Measurements from ENCODE around the gene COPB2. TPM values are rescaled to one million over a fixed set of nuclear protein-coding genes. Genes with fewer than 3 reads are reported as not detected.

Gene COPB2
- total and polyA plus RNA-seq, 2 donors (not counting 3 experiments of a cell fraction or from before 2014, with no cell fraction given), result 72.1 to 146 TPM

DNA sequence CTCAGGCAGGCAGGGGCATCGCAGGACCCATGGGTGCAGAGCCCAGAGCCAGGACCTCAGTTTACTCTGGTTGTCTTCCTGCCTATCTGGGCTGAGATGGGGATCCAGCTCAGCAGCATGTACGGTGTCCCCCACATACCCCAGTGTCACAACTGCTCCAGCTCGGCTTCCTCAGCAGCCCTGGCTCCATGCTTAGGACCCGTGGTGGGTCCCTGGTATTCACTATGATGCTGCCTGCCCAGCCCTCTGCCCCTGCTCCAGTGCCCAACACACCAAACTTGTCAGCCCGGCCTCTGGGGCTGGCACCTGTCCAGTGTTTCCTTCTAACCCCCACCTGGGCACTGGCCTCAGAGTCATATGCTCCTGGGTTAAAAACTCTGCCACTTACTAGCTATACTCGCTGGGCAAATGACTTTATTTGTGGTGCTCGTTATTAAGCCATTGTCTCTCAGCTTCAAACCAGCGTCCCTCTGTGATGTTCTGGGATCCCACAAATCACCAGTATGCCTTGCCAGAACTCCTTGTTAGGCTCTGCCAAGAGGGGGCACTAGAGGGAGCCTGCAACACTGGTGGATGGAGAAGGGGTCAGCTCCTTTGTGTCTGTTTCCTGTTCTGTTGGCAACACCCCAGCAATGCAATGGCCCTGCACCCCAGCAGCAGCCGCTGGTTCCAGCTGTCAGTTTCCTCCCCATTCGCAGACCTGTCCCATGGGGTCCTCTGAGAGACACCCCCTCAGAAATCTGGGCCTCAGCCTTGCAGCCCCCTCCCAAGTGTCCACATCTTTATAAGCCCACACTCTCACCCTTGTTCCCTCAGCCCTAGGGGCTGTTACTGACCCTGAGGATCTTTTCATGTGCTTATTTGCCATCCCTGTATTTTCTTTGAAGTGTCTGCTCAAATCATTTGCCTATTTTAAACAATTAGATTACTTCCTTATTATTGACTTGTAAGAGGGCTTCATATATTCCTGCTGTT, 69.7 kb downstream of the COPB2 start:
- peak; percentile 5 for DNase-seq (ENCODE audit: low read depth, low spot score)
- H3K4me2 ChIP-seq (ENCODE audit: insufficient read depth, low read length), result no peak overlapping the region
- FAIRE-seq, result peak; percentile 62
- no TSS peak for BruUV-seq (replicated peaks)
- no peak overlapping the region for H2AFZ ChIP-seq (ENCODE audit: low read depth, low read length)
- POLR2A ChIA-PET, result no interaction called here
- dilution Hi-C loops (cut with MboI; ENCODE audit: extremely low pct_ligation_motif_present, low sequenced_read_pairs), result no loop called here
- TF ChIP-seq, protein P1, sequence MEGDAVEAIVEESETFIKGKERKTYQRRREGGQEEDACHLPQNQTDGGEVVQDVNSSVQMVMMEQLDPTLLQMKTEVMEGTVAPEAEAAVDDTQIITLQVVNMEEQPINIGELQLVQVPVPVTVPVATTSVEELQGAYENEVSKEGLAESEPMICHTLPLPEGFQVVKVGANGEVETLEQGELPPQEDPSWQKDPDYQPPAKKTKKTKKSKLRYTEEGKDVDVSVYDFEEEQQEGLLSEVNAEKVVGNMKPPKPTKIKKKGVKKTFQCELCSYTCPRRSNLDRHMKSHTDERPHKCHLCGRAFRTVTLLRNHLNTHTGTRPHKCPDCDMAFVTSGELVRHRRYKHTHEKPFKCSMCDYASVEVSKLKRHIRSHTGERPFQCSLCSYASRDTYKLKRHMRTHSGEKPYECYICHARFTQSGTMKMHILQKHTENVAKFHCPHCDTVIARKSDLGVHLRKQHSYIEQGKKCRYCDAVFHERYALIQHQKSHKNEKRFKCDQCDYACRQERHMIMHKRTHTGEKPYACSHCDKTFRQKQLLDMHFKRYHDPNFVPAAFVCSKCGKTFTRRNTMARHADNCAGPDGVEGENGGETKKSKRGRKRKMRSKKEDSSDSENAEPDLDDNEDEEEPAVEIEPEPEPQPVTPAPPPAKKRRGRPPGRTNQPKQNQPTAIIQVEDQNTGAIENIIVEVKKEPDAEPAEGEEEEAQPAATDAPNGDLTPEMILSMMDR (IDR thresholded peaks at IDR 0.05; ENCODE audit: extremely low read depth in 1 of 2, insufficient read depth in 1 of 2, low read depth in 1 of 2, low read length in 2 of 2), result peak; percentile 23 to 41
- TF ChIP-seq MAX (IDR thresholded peaks at IDR 0.05; ENCODE audit: insufficient read depth, insufficient read length), result no peak
- TF ChIP-seq EZH2 (IDR thresholded peaks at IDR 0.05; ENCODE audit: borderline replicate concordance, low read depth, low read length, severe bottlenecking), result no peak
- TF ChIP-seq POLR2A (IDR thresholded peaks at IDR 0.05; ENCODE audit: low read depth, low read length), result no peak
- no peak for TF ChIP-seq POLR2AphosphoS5 (IDR thresholded peaks at IDR 0.05; ENCODE audit: insufficient read depth, low read depth, low read length)
- H3K79me2 ChIP-seq (ENCODE audit: control insufficient read depth, insufficient read depth, low read length), result no peaks in the 10 kb centered on the region
- H3K4me3 ChIP-seq (replicated peaks in 1 of 3; ENCODE audit: insufficient read depth in 1 of 3, low read depth in 1 of 3, low read length in 3 of 3), result no peak overlapping the region
- H3K36me3 ChIP-seq (ENCODE audit: control insufficient read depth in 2 of 2, extremely low read depth in 1 of 2, insufficient read depth in 2 of 2, low read length in 2 of 2), result no peaks in the 10 kb centered on the region
- H3K27me3 ChIP-seq (ENCODE audit: control insufficient read depth in 2 of 2, insufficient read depth in 2 of 2, low read length in 2 of 2), result peaks cover 0 to 4% of the 10 kb centered on the region in 2 experiments
- no peak overlapping the region for H3K9ac ChIP-seq (replicated peaks; ENCODE audit: extremely low read depth, insufficient read depth, low read length)
- no peaks in the 10 kb centered on the region for H3K4me1 ChIP-seq (ENCODE audit: control insufficient read depth, extremely low read depth, insufficient read depth, low read length)
- intact Hi-C loops (cut with micrococcal nuclease), result no loop called here
- H3K9me3 ChIP-seq (replicated peaks; ENCODE audit: control insufficient read depth, insufficient read depth, low read length), result no peaks in the 10 kb centered on the region
- H3K9me1 ChIP-seq (replicated peaks; ENCODE audit: control insufficient read depth, extremely low read depth, insufficient read depth, low read length), result no peaks in the 10 kb centered on the region
- no peak overlapping the region for H3K27ac ChIP-seq (ENCODE audit: insufficient read depth, low read depth, low read length)
- CTCF ChIA-PET, result interaction anchor here (1.0 to 1.7 kb wide), 5 partner anchors 9 to 208 kb away, joined by 3 to 8 read pairs (median 4); no protein-coding TSS in a partner anchor
- H4K20me1 ChIP-seq (replicated peaks; ENCODE audit: control insufficient read depth, extremely low read depth, insufficient read depth, low read length), result no peaks in the 10 kb centered on the region
